Trophoblast cell (in vitro differentiated cells and primary cell): ENCODE measurements around the gene NFE2L2.

Experiments used
- DNase-seq, 2 donors: peaks; one replicate each; pipeline ENCODE4 v3.0.0-alpha.2; 2016
- H2AFZ ChIP-seq: 2 replicates; pipeline ENCODE4 v1.6.1; 2013; ENCODE audit warnings: low read length, moderate library complexity, mild to moderate bottlenecking; ENCODE audit not compliant: insufficient read depth, poor library complexity
- H2AK5ac ChIP-seq: 2 replicates; pipeline ENCODE4 v1.6.1; 2013; ENCODE audit warnings: mild to moderate bottlenecking, low read length
- H2BK120ac ChIP-seq: 2 replicates; pipeline ENCODE4 v1.6.1; 2013; ENCODE audit warnings: low read length, mild to moderate bottlenecking, moderate library complexity; ENCODE audit not compliant: insufficient read depth, poor library complexity
- H2BK12ac ChIP-seq: 2 replicates; pipeline ENCODE4 v1.6.1; 2013; ENCODE audit warnings: mild to moderate bottlenecking, low read length, moderate library complexity
- H2BK5ac ChIP-seq: 2 replicates; pipeline ENCODE4 v1.6.1; 2013; ENCODE audit warnings: low read length, low read depth, moderate library complexity, mild to moderate bottlenecking; ENCODE audit not compliant: poor library complexity
- H3K14ac ChIP-seq: 2 replicates; pipeline ENCODE4 v1.6.1; 2013; ENCODE audit warnings: mild to moderate bottlenecking, low read length
- H3K18ac ChIP-seq: 2 replicates; pipeline ENCODE4 v1.6.1; 2013; ENCODE audit warnings: mild to moderate bottlenecking, low read length
- H3K23ac ChIP-seq: 2 replicates; pipeline ENCODE4 v1.6.1; 2013; ENCODE audit warnings: low read length
- H3K27ac ChIP-seq: 2 replicates; pipeline ENCODE4 v1.5.1; 2013; ENCODE audit warnings: low read depth, mild to moderate bottlenecking, inconsistent platforms, low read length, moderate library complexity
- H3K27me3 ChIP-seq: 2 replicates; pipeline ENCODE4 v1.6.1; 2013; ENCODE audit warnings: inconsistent platforms, mild to moderate bottlenecking, low read length, moderate library complexity; ENCODE audit not compliant: insufficient read depth
- H3K36me3 ChIP-seq, 2 experiments: 1 replicate in 1 of 2; 2 replicates in 1 of 2; pipeline ENCODE4 v1.6.1; 2013; ENCODE audit warnings: low read length in 2 of 2, mild to moderate bottlenecking in 2 of 2, moderate library complexity in 1 of 2; ENCODE audit not compliant: insufficient read depth in 2 of 2, control insufficient read depth in 1 of 2
- H3K4ac ChIP-seq: 2 replicates; pipeline ENCODE4 v1.6.1; 2013; ENCODE audit warnings: low read depth, mild to moderate bottlenecking, low read length, moderate library complexity
- H3K4me1 ChIP-seq, 2 experiments: 1 replicate in 1 of 2; 2 replicates in 1 of 2; pipeline ENCODE4 v1.6.1; 2013; ENCODE audit warnings: low read length in 2 of 2, mild to moderate bottlenecking in 2 of 2, moderate library complexity in 1 of 2; ENCODE audit not compliant: insufficient read depth in 2 of 2, control insufficient read depth in 1 of 2
- H3K4me2 ChIP-seq: 2 replicates; pipeline ENCODE4 v1.6.1; 2013; ENCODE audit warnings: inconsistent platforms, mild to moderate bottlenecking, low read length, moderate library complexity
- H3K4me3 ChIP-seq: 2 replicates; pipeline ENCODE4 v1.5.1; 2013; ENCODE audit warnings: mild to moderate bottlenecking, low read depth, low read length, inconsistent platforms
- H3K79me1 ChIP-seq: one replicate; pipeline ENCODE4 v1.6.1; 2013; ENCODE audit warnings: low read length
- H3K79me2 ChIP-seq: 2 replicates; pipeline ENCODE4 v1.6.1; 2013; ENCODE audit warnings: low read length, mild to moderate bottlenecking; ENCODE audit not compliant: control insufficient read depth, insufficient read depth, poor library complexity
- H3K9ac ChIP-seq: 2 replicates; pipeline ENCODE4 v1.6.1; 2013; ENCODE audit warnings: mild to moderate bottlenecking, low read length
- H3K9me3 ChIP-seq: 2 replicates; pipeline ENCODE4 v1.6.1; 2013; ENCODE audit warnings: low read depth, mild to moderate bottlenecking, control low read depth, inconsistent platforms, low read length; ENCODE audit not compliant: insufficient read depth
- H4K12ac ChIP-seq: 2 replicates; pipeline ENCODE4 v1.6.1; 2013; ENCODE audit warnings: low read depth, mild to moderate bottlenecking, low read length, moderate library complexity
- H4K8ac ChIP-seq: 2 replicates; pipeline ENCODE4 v1.6.1; 2013; ENCODE audit warnings: low read depth, mild to moderate bottlenecking, low read length, moderate library complexity
- H4K91ac ChIP-seq: one replicate; pipeline ENCODE4 v1.6.1; 2013; ENCODE audit warnings: low read depth, mild to moderate bottlenecking, low read length, moderate library complexity
- WGBS: extraction: QIAGEN DNeasy Blood & Tissue Kit; methylation state at CpG from one replicate; pipeline ENCODE4 v1.1.7; 2013; ENCODE audit warnings: missing lambda C conversion rate; ENCODE audit not compliant: insufficient read length, insufficient coverage; ENCODE audit errors: extremely low coverage; 5-methylcytosine and 5-hydroxymethylcytosine counted together

The NFE2L2 gene

DNA sequence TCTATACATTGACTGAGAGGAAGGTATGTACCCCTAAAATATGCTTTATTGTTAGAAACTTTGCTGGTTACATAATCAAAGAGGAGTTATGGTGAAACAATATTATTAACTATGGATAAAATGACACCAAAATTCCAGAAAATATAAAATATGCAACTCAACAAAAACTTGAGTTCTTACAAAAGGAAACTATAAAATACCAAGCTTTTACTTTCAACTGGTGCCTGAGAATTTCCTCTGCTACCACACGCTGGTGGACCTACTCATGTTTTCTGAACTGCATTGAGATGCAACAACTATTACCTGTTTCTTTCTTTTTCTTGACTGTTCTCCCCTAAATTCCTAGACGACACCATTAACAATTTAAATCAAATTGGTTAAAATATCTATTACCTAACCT, 8.2 kb upstream of the NFE2L2 start:
- Histone ChIP-seq H3K4me1 (no peaks in the 10 kb centered on the region), H2BK12ac (no peak overlapping the region), H3K4me2 (no peak overlapping the region), H2AK5ac (no peak overlapping the region), H2BK5ac (no peak overlapping the region), H3K27me3 (no peaks in the 10 kb centered on the region), H3K23ac (no peak overlapping the region), H3K18ac (no peak overlapping the region), H4K12ac (no peak overlapping the region), H3K4me3 (no peak overlapping the region), H3K9me3 (no peaks in the 10 kb centered on the region), H4K8ac (no peak overlapping the region), H4K91ac (no peak overlapping the region), H3K4ac (no peak overlapping the region), H3K27ac (no peak overlapping the region), H2BK120ac (no peak overlapping the region), H3K79me1 (no peaks in the 10 kb centered on the region), H3K79me2 (no peaks in the 10 kb centered on the region), H3K36me3 (no peaks in the 10 kb centered on the region), H3K9ac (no peak overlapping the region), H2AFZ (no peak overlapping the region), H3K14ac (no peak overlapping the region)
- no CpG with 5 or more reads among the region's 2 CpGs for WGBS
- no peak for DNase-seq

DNA sequence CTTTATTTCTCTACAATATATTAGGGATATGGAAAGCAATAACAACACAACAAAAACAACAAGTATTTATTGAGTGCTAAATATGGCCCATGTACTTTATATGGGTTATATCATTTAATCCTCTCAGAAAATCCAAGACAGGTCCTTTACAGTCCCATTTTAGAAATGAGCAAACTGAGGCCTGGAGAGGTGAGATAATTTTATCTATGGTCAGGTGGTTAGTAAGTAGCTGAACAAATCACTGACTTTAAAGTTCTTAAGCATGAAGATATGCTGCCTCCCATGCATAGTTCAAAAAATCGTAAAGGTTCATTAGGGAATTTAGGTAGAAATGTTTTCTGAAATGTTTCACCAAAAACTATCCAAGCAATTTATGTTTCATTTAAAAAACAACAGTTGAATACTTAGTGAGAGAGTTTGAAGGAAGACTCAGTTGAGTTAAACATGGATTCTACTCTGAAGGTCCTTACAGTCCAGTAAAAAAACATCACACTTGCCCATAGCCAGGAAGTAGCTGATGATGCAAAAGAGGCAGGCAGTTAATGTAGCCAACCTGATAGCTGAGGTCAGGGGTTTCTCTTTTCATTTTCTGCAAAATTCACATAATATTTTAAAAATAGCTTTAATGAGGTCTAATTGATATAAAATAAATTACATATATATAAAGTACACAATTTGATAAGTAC, 7.6 kb upstream of the NFE2L2 start:
- Histone ChIP-seq H3K4me3 (no peak overlapping the region), H3K9me3 (no peaks in the 10 kb centered on the region), H2BK12ac (no peak overlapping the region), H2BK5ac (no peak overlapping the region), H3K4me2 (no peak overlapping the region), H2AFZ (no peak overlapping the region), H3K4ac (no peak overlapping the region), H4K12ac (no peak overlapping the region), H4K91ac (no peak overlapping the region), H3K14ac (no peak overlapping the region), H3K18ac (no peak overlapping the region), H3K23ac (no peak overlapping the region), H2AK5ac (no peak overlapping the region), H3K36me3 (no peaks in the 10 kb centered on the region), H3K4me1 (no peaks in the 10 kb centered on the region), H3K9ac (no peak overlapping the region), H4K8ac (no peak overlapping the region), H3K79me2 (no peaks in the 10 kb centered on the region), H3K27me3 (no peaks in the 10 kb centered on the region), H2BK120ac (no peak overlapping the region), H3K27ac (no peak overlapping the region), H3K79me1 (no peaks in the 10 kb centered on the region)
- no CpG with 5 or more reads among the region's 1 CpG for WGBS
- no peak for DNase-seq

DNA sequence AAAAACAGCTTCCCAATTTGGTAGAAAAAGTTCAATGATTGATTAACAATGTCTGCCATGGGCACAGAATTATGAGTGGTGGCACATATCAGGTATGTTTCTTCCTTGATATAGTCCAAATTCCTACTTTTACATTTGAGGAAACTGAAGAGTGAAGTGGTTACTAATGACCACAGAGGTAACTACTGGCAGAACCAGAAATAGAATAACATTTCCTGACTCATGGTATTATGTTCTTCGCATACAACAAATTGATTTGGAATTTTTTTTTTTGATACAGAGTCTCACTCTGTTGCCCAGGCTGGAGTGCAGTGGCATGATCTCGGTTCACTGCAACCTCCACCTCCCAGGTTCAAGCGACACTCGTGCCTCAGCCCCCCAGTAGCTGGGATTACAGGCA, 6.0 kb upstream of the NFE2L2 start:
- no peak for DNase-seq
- H3K4me2 ChIP-seq = no peak overlapping the region
- H2BK5ac ChIP-seq = no peak overlapping the region
- H3K4me1 ChIP-seq = no peaks in the 10 kb centered on the region
- no peaks in the 10 kb centered on the region for H3K36me3 ChIP-seq
- H3K79me1 ChIP-seq = no peaks in the 10 kb centered on the region
- H2AFZ ChIP-seq = no peak overlapping the region
- no peak overlapping the region for H3K9ac ChIP-seq
- WGBS = no CpG with 5 or more reads among the region's 4 CpGs
- no peak overlapping the region for H2AK5ac ChIP-seq
- H2BK120ac ChIP-seq = no peak overlapping the region
- no peak overlapping the region for H4K91ac ChIP-seq
- H3K18ac ChIP-seq = no peak overlapping the region
- H3K23ac ChIP-seq = no peak overlapping the region
- no peaks in the 10 kb centered on the region for H3K79me2 ChIP-seq
- no peak overlapping the region for H3K27ac ChIP-seq
- no peaks in the 10 kb centered on the region for H3K27me3 ChIP-seq
- H3K4me3 ChIP-seq = no peak overlapping the region
- H3K14ac ChIP-seq = no peak overlapping the region
- no peak overlapping the region for H4K12ac ChIP-seq
- no peak overlapping the region for H3K4ac ChIP-seq
- H4K8ac ChIP-seq = no peak overlapping the region
- H2BK12ac ChIP-seq = no peak overlapping the region
- H3K9me3 ChIP-seq = no peaks in the 10 kb centered on the region

DNA sequence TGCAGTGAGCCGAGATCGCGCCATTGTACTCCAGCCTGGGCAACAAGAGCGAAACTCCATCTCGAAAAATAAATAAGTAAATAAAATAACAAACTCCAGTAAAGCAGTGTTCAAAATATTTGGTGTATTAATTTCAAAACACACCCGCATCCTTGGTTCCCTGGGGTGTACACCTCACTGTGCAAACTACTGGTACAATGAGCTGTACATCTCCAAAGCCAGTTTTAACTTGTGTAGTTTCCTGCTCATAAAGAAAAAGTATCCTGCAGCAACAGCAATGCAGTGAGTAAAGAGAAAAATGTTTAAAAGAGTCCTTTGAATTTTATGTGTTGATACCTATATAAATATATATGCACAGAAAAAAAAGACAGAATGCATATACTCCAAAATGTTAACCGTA, 4.4 kb upstream of the NFE2L2 start:
- H2AK5ac ChIP-seq = no peak overlapping the region
- H2BK5ac ChIP-seq = no peak overlapping the region
- no peak for DNase-seq
- H3K27ac ChIP-seq = no peak overlapping the region
- H4K12ac ChIP-seq = no peak overlapping the region
- no peak overlapping the region for H4K91ac ChIP-seq
- H3K18ac ChIP-seq = no peak overlapping the region
- H3K9me3 ChIP-seq = no peaks in the 10 kb centered on the region
- no peak overlapping the region for H2BK120ac ChIP-seq
- peaks cover 12% of the 10 kb centered on the region for H3K79me1 ChIP-seq
- H3K14ac ChIP-seq = no peak overlapping the region
- no peaks in the 10 kb centered on the region for H3K27me3 ChIP-seq
- H3K9ac ChIP-seq = no peak overlapping the region
- H2AFZ ChIP-seq = no peak overlapping the region
- peaks cover 6% of the 10 kb centered on the region for H3K79me2 ChIP-seq
- no peaks in the 10 kb centered on the region for H3K36me3 ChIP-seq
- no peak overlapping the region for H2BK12ac ChIP-seq
- no peak overlapping the region for H4K8ac ChIP-seq
- H3K4me2 ChIP-seq = no peak overlapping the region
- no peak overlapping the region for H3K4ac ChIP-seq
- no CpG with 5 or more reads among the region's 7 CpGs for WGBS
- H3K4me1 ChIP-seq = no peaks in the 10 kb centered on the region
- no peak overlapping the region for H3K4me3 ChIP-seq
- H3K23ac ChIP-seq = no peak overlapping the region
